ENCODE data around the gene PPY. TPM values are rescaled to one million over a fixed set of nuclear protein-coding genes. Genes with fewer than 3 reads are reported as not detected.

The PPY gene
- total and polyA plus RNA-seq, 10 of the 15 experiments (the other 5 are each of a cell fraction or from before 2014, with no cell fraction given), result 0.91 TPM; not detected in 9

- H3K36me3 ChIP-seq (ENCODE audit: control insufficient read depth in 2 of 2, insufficient read depth in 2 of 2, low read length in 1 of 2), result no peaks in the 10 kb centered on the region
- ChIA-PET CTCF (interaction anchor here (1.1 to 1.5 kb wide), 2 partner anchors 12 to 14 kb away, joined by 4 to 5 read pairs; no protein-coding TSS in a partner anchor), SMC1A (ENCODE audit: uncharacterized antibody, unreplicated experiment) (no interaction called here), POLR2A (no interaction called here), RAD21 (ENCODE audit: unreplicated experiment) (no interaction called here)
- no peak overlapping the region for H3K4me3 ChIP-seq
- H3K4me2 ChIP-seq (ENCODE audit: control insufficient read depth, insufficient read depth), result no peak overlapping the region
- H2AFZ ChIP-seq (ENCODE audit: control insufficient read depth, low read depth, low read length), result no peak overlapping the region
- no peak overlapping the region for H3K27ac ChIP-seq (ENCODE audit: control insufficient read depth, insufficient read depth)
- H3K9me3 ChIP-seq (replicated peaks; ENCODE audit: control insufficient read depth, insufficient read depth, low read length), result no peaks in the 10 kb centered on the region
- TF ChIP-seq MEF2B (IDR thresholded peaks at IDR 0.05; ENCODE audit: partially characterized antibody, poor library complexity, severe bottlenecking), result no peak
- TF ChIP-seq SMAD1 (IDR thresholded peaks at IDR 0.05; ENCODE audit: low read depth, partially characterized antibody), result no peak
- no peak for TF ChIP-seq SKIL (IDR thresholded peaks at IDR 0.05; ENCODE audit: low read depth, poor library complexity, severe bottlenecking)
- TF ChIP-seq SRF (IDR thresholded peaks at IDR 0.05; ENCODE audit: low read depth in 2 of 2, low read length in 2 of 2), result no peak
- no peak for TF ChIP-seq FOXK2 (IDR thresholded peaks at IDR 0.05)
- no peak for TF ChIP-seq NFXL1 (IDR thresholded peaks at IDR 0.05; ENCODE audit: borderline replicate concordance)
- no peak for TF ChIP-seq POLR2AphosphoS5 (IDR thresholded peaks at IDR 0.05; ENCODE audit: low read length)
- no peak for TF ChIP-seq NFYB (IDR thresholded peaks at IDR 0.05; ENCODE audit: insufficient read depth, low read depth, low read length)
- no peak for TF ChIP-seq NBN (IDR thresholded peaks at IDR 0.05)
- no peak for TF ChIP-seq RELA (IDR thresholded peaks at IDR 0.05; ENCODE audit: borderline replicate concordance, partially characterized antibody)
- no peak for TF ChIP-seq SUPT20H (IDR thresholded peaks at IDR 0.05; ENCODE audit: borderline replicate concordance, control insufficient read depth, low read depth, low read length)
- no peak for TF ChIP-seq EGR1 (IDR thresholded peaks at IDR 0.05; ENCODE audit: borderline replicate concordance in 1 of 2, low read depth in 2 of 2, low read length in 2 of 2)
- no peak for TF ChIP-seq MYC (IDR thresholded peaks at IDR 0.05; ENCODE audit: insufficient read depth, insufficient read length, insufficient replicate concordance, low read length, severe bottlenecking)
- TF ChIP-seq KLF5 (IDR thresholded peaks at IDR 0.05; ENCODE audit: partially characterized antibody), result no peak
- TF ChIP-seq WRNIP1 (IDR thresholded peaks at IDR 0.05; ENCODE audit: borderline replicate concordance, low read depth, low read length), result no peak
- no peak for TF ChIP-seq SP1 (IDR thresholded peaks at IDR 0.05; ENCODE audit: low read depth, low read length)
- no peak for TF ChIP-seq ZNF384 (IDR thresholded peaks at IDR 0.05; ENCODE audit: borderline replicate concordance, low read depth, low read length)
- no peak for TF ChIP-seq TARDBP (IDR thresholded peaks at IDR 0.05; ENCODE audit: borderline replicate concordance)
- no peak for ATAC-seq
- in situ Hi-C loops (cut with MboI), result no loop called here
- WGBS (ENCODE audit: insufficient coverage, insufficient replicate concordance, low lambda C conversion rate, missing lambda C conversion rate), result 0% methylated on average over 4 of the region's 4 CpGs
- no peaks in the 10 kb centered on the region for H3K79me2 ChIP-seq (ENCODE audit: control insufficient read depth, insufficient read depth, low read length)
- no peaks in the 10 kb centered on the region for H3K4me1 ChIP-seq (ENCODE audit: control insufficient read depth, insufficient read depth, low read length)
- no peaks in the 10 kb centered on the region; the same call in 1 of the 2 replicates for H4K20me1 ChIP-seq (ENCODE audit: control insufficient read depth, insufficient read depth)
- H3K9ac ChIP-seq (ENCODE audit: control insufficient read depth, insufficient read depth, low read length), result no peak overlapping the region
- peaks cover 2 to 4% of the 10 kb centered on the region in 2 experiments; a peak in 2 of 4 replicates for H3K27me3 ChIP-seq (replicated peaks in 1 of 2; ENCODE audit: control insufficient read depth in 2 of 2, insufficient read depth in 2 of 2, low read length in 1 of 2)
- DNase-seq (ENCODE audit: low read depth, low spot score), result no peak
- intact Hi-C loops (cut with micrococcal nuclease; ENCODE audit: unreplicated experiment), result no loop called here
- no TSS peak for BruUV-seq (replicated peaks)
- FAIRE-seq, result no peak
Observed at GRCh38 chr17:43892647-43892952, 49.7 kb downstream of the PPY start.
